Smooth muscle cell of the brain vasculature (primary cell): ENCODE results near the gene TSPO.

Experiments used
- DNase-seq: peaks from one replicate; pipeline ENCODE4 v3.0.0-alpha.2; 2012; ENCODE audit warnings: low read depth, low spot score

The TSPO gene

DNA sequence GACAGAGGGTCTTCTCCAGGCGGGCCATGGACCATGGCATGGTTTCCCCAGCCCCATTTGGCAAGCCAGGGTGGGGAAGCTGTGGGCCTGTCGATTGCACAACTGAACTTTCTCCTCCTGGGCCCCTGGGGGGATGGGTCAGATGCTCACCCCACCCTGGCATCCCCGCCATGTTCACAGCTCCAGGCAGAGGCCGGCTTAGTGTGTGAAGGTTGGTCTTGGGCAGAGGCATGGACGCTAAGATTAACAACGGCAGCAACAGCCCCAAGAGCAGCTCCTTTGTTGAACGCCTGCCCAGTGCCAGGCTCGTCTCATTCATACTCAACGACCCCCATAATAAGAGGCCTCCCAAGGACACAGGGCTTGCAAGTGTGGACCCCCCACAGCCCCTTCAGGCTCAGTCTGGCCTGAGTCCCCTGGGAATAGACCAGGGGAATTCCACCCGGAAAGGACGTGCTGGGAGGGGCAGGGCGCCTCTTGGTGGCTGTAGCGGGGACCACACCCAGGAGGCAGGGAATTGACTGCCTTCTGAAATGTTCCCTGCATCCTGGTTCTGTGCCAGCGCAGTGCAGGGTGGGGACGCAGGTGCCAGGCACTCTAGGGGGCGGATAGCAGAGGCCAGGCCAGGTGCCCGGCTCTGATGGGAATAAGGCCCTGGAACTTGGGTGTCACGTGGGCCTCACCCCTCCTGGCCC, 8.3 kb downstream of the TSPO start:
- DNase-seq: no peak

- no peak for DNase-seq
These were observed 9.3 kb downstream of the TSPO start for GRCh38 chr22:43160497-43161126.

GRCh38 chr22:43162412-43163150, 11.2 kb downstream of the TSPO start:
- no peak for DNase-seq

- DNase-seq: no peak
These were observed 12.0 kb downstream of the TSPO start for GRCh38 chr22:43163241-43163795.

GRCh38 chr22:43164636-43165035, 13.3 kb downstream of the TSPO start:
- DNase-seq: no peak

DNA sequence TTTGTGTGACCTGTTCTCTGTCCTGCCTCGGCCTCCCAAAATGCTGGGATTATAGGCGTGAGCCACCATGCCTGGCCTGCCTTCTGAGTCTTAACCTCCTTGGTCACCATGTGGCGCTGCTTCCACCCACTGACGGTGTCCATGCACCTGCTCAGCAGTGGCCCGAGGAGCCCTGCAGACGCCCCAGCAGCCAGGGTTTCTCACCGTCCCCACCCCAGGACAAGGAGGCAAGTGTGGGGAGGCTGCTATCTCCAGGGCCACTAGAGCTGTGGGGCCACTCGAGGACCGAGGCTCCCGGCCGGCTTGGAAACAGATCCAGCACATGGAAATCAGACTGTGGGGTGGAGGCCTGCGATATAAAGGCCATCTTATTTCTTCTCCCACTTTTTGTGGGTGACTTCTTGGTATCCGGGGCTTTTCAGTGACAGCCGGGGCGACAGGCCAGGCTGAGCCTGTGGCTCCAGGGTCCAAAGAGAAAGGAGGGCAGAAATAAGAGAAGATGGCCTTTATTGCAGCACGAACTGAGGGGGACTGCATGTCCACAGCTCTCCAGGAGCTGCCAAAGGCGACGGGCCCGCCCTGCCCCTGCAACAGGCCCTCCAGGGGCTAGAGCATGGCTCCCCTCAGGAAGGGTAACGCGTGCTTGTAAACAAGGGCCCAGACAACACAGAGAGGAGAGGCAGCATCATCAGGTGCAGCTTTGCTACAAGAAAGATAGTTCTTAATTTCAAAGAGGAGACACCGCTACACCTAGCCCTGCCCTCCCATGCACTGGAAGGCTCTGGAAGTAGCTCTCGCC, 15.0 kb downstream of the TSPO start:
- no peak for DNase-seq

DNA sequence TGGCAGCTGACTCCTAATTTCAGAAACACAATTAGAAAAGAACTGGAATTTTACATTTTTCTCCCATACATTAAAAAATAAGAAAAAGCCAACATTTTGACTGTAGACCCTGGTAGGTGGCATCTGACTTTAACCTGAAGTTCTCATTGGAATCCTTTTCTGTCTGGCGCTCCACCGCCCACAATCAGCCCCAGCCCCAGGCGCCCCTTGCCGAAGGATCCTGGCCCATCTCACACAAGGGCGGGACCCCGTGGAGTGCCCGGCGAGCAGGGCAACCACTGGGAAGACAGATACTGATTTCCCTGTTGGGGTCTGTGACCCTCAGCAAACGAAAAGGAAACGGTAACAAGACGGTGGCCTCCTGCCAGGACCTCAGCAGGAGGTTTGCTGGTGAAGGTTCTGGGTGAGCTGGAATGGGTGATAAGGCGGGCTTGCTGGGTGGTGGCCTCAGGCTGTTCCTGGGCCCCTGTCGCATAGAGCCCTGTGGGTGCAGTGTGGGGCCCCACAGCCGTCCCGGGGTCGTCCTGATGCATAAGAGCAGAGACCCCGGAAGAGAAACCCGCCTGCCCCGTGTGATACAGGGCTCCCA, 15.7 kb downstream of the TSPO start:
- DNase-seq: no peak

GRCh38 chr22:43168471-43169309, 17.3 kb downstream of the TSPO start:
- no peak for DNase-seq

DNA sequence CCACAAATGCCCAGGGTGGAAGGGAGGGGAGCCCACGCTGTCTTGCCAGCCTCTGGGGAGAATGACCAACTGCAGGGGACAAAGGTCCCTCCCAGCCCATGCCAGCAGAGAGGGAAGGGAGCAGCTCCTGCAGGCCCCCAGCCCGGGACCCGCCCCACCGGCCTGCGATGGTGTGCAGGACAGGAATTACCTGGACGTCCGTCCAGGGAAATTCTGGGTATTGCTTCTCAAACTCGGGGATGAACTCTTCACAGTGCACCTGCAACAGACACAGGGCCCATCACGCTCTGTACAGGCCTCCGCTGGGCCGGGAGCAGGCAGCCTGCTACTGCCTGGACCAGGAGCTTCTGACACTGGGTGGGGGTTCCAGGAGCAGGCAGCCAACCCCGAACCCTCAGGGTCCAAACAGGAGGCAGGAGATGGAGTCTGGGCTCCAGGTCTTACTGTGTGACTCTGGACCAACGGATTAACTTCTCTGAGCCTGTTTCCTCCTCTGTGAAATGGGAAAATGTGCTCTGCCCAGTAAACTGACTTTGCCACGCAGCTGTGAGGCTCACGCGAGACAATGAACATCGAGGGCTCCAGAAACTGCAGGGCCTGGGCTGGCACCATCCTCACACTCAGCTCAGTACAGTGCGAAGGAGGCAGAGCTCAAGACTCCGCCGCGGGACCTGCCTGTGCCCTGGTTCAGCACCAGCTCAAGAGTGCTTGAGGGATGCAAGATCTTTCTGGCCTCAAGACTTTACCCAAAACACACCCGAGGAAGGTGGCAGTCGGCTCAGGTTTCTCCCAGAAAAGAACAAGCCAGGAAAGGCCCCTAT, 18.2 kb downstream of the TSPO start:
- no peak for DNase-seq

- DNase-seq: no peak
These were observed 18.7 kb downstream of the TSPO start for GRCh38 chr22:43170131-43170480.

DNA sequence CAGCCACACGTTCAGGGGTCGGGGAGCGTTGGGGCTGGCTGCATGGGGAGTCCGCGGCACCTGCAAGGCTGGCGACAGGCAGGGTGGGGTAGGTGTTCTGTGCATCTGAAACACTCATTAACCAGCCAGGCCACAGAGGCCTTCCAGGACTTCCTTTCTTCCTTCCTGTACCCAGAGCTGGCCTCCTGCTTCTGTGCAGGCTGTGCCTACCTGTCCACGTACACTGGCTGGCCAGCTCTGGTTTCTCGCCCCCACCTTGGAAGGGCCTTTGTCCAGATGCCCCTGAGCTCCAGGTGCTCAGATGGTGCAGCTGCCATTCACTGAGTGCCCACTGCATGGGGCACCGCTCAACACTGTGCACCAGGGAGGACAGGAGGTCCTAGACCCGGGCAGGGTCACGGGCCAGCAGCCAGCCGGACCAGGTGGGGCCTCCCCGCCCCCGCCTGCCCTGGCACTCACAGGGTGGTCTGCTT, 19.7 kb downstream of the TSPO start:
- no peak for DNase-seq

- DNase-seq: no peak
These were observed 20.2 kb downstream of the TSPO start for GRCh38 chr22:43171607-43172006.

DNA sequence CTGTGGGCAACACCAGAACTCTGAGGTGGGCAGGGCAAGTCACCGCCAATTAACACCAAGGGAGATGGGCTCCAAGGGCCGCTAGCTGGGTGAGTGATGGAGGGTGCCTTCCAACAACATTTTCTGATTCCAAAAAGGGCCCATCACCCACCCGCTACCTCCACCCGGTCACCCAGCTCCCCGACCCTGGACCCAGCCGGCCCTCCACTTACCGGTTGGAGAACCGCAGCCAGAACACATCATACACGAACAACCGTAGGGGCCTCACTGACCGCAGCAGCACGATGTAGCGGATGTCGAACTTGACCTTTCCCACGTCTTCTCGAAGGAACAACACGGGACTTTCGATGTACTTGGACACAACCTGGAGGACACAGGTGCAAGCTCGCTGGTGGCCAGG, 20.8 kb downstream of the TSPO start:
- no peak for DNase-seq

- DNase-seq: no peak
These were observed 22.2 kb downstream of the TSPO start for GRCh38 chr22:43173566-43173965.

GRCh38 chr22:43173976-43174720, 22.8 kb downstream of the TSPO start:
- DNase-seq: no peak

DNA sequence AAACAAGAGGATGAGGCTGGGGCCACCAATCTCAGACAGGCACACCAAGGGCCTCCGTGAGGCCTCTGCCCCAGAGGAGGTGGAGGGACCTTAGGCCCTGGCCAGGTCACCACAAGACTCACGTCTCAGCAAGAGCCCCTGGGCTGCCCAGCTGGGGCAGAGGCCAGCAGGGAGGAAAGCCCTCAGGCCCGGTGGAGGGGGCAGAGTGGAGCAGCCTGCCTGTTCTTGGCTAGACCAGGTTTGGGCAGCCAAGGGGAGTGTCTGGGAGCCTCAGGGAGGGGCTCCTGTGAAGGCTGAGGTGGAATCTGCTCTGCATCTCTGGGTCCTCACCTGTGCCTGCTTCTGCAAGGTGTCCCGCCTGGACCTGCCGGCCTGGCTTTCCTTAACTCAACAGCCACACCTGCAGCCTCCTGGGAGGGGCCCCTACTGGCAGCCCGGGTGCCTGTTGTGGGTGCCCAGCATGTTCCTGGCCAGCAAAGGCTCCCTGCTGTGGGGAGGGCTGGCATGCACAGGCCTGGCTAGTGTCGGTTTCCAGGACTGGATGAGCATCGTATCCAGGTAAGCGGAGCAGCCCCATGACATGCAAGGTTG, 23.7 kb downstream of the TSPO start:
- DNase-seq: no peak

DNA sequence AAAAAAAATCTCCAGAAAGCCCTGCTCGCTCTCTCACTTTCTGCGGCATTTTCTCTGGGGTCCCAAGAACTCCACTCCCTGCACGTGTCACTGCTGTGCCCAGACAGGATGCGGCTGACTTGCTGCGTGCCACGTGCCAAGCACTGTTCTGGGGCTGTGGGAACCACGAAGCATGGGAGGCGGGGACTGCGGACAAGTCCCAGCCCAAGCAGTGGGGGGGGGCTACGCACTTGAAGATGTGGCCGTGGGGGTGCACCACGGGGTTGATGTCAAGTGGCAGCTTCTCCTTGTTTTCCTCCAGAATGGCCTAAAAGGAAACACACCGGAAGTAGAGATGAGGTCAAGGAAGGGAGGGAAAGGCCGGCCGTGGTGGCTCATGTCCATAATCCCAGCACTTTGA, 24.7 kb downstream of the TSPO start:
- DNase-seq: no peak

DNA sequence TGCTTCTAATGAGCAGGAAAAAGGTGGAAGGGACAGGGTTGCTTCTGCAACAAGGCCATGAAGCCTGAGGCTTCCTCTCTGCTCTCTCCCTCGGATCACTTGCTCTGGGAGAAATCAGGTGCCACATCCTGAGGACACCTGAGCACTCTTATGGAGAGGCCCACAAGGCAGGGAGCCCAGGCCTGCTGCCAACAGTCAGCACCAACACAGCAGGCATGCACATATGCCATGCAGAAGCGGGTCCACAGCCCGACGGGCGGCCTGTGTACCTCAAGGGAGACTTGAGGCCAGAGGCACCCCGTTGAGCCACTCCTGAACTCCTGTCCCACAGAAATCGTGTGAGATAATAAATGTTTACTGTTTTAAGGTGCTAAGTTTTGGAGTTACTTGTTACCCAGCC, 26.1 kb downstream of the TSPO start:
- DNase-seq: no peak
